CD14-positive monocyte (primary cell): ENCODE measurements around the gene CYP2S1. TPM values are rescaled to one million over a fixed set of nuclear protein-coding genes. Genes with fewer than 3 reads are reported as not detected.
A peak's percentile ranks its signal among the peaks of the same experiment; 100 is the strongest.

Experiments used
- DNase-seq, 3 donors: peaks; one replicate each; pipeline ENCODE4 v3.0.0-alpha.2; 2011 to 2022
- H2AFZ ChIP-seq: 2 replicates; pipeline ENCODE4 v1.6.0; 2012; ENCODE audit warnings: mild to moderate bottlenecking, low read depth, low read length, inconsistent platforms; ENCODE audit not compliant: insufficient read depth, poor library complexity, severe bottlenecking
- H3K27ac ChIP-seq, 2 donors: 1 replicate in 1 of 2; 2 replicates in 1 of 2; pipeline ENCODE4 v1.5.1; 2012 to 2013; ENCODE audit warnings: low read length in 2 of 2, control low read depth in 1 of 2, inconsistent platforms in 1 of 2, low read depth in 1 of 2, mild to moderate bottlenecking in 1 of 2
- H3K27me3 ChIP-seq, 2 donors: one replicate each; pipeline versions ENCODE4 v1.6.0 to v1.6.1; 2011 to 2013; ENCODE audit warnings: low read length in 2 of 2; ENCODE audit not compliant: control insufficient read depth in 2 of 2, insufficient read depth in 2 of 2
- H3K36me3 ChIP-seq, 2 donors: replicated peaks in 1 of 2; 1 replicate in 1 of 2; 2 replicates in 1 of 2; pipeline versions ENCODE4 v1.5.1 to v1.6.1; 2012 to 2013; ENCODE audit warnings: low read length in 2 of 2, control low read depth in 1 of 2, inconsistent platforms in 1 of 2, mild to moderate bottlenecking in 1 of 2; ENCODE audit not compliant: insufficient read depth in 2 of 2, control insufficient read depth in 1 of 2
- H3K4me1 ChIP-seq, 2 donors: 1 replicate in 1 of 2; 2 replicates in 1 of 2; pipeline versions ENCODE4 v1.5.1 to v1.6.1; 2012 to 2013; ENCODE audit warnings: low read length in 2 of 2, control low read depth in 1 of 2, inconsistent platforms in 1 of 2, mild to moderate bottlenecking in 1 of 2, moderate library complexity in 1 of 2; ENCODE audit not compliant: insufficient read depth in 2 of 2, control insufficient read depth in 1 of 2
- H3K4me2 ChIP-seq: replicated peaks from 2 replicates; pipeline ENCODE3; 2012; ENCODE audit warnings: low read length, moderate library complexity, mild to moderate bottlenecking; ENCODE audit not compliant: poor library complexity, severe bottlenecking; ENCODE audit errors: extremely low read depth
- H3K4me3 ChIP-seq, 3 experiments: fragments of 200-600 bp in 1 of 3; sonication (generic) in 1 of 3; replicated peaks in 1 of 3; 1 replicate in 2 of 3; 2 replicates in 1 of 3; pipeline ENCODE4 v1.5.1; 2011 to 2013; ENCODE audit warnings: low read length in 3 of 3, mild to moderate bottlenecking in 3 of 3, control low read depth in 2 of 3, low read depth in 2 of 3, inconsistent platforms in 1 of 3, moderate library complexity in 1 of 3
- H3K79me2 ChIP-seq: 2 replicates; pipeline ENCODE4 v1.6.0; 2012; ENCODE audit warnings: mild to moderate bottlenecking, control low read depth, inconsistent platforms, low read length, moderate library complexity; ENCODE audit not compliant: insufficient read depth
- H3K9ac ChIP-seq: 2 replicates; pipeline ENCODE4 v1.6.0; 2017; ENCODE audit warnings: low read length, mild to moderate bottlenecking; ENCODE audit not compliant: insufficient read depth, poor library complexity, severe bottlenecking
- H3K9me3 ChIP-seq, 2 donors: replicated peaks in 1 of 2; 1 replicate in 1 of 2; 2 replicates in 1 of 2; pipeline versions ENCODE4 v1.5.1 to v1.6.1; 2012 to 2013; ENCODE audit warnings: low read length in 2 of 2, control low read depth in 1 of 2; ENCODE audit not compliant: control insufficient read depth in 1 of 2, insufficient read depth in 1 of 2
- H4K20me1 ChIP-seq: 2 replicates; pipeline ENCODE4 v1.6.0; 2012; ENCODE audit warnings: mild to moderate bottlenecking, low read length, control low read depth, moderate library complexity; ENCODE audit not compliant: insufficient read depth
- H3K27ac Mint-ChIP-seq, 7 donors: one replicate each; pipeline ENCODE4 v1.8.0; 2020; ENCODE audit warnings: mild to moderate bottlenecking in 7 of 7, mixed read lengths in 7 of 7, moderate library complexity in 6 of 7, inconsistent platforms in 2 of 7
- H3K27me3 Mint-ChIP-seq, 3 donors: one replicate each; pipeline ENCODE4 v1.8.0; 2021 to 2022; ENCODE audit warnings: low read depth in 3 of 3, mild to moderate bottlenecking in 3 of 3, mixed read lengths in 3 of 3, moderate library complexity in 3 of 3, inconsistent platforms in 1 of 3
- H3K36me3 Mint-ChIP-seq, 2 donors: one replicate each; pipeline ENCODE4 v1.8.0; 2020; ENCODE audit warnings: mixed read lengths in 2 of 2, inconsistent platforms in 1 of 2, mild to moderate bottlenecking in 1 of 2
- H3K4me1 Mint-ChIP-seq: one replicate; pipeline ENCODE4 v1.8.0; 2020; ENCODE audit warnings: mild to moderate bottlenecking, mixed read lengths
- H3K4me3 Mint-ChIP-seq, 2 donors: one replicate each; pipeline ENCODE4 v1.8.0; 2020; ENCODE audit warnings: mild to moderate bottlenecking in 2 of 2, mixed read lengths in 2 of 2, moderate library complexity in 1 of 2
- H3K9me3 Mint-ChIP-seq, 7 donors: one replicate each; pipeline ENCODE4 v1.8.0; 2020 to 2022; ENCODE audit warnings: mixed read lengths in 7 of 7, mild to moderate bottlenecking in 6 of 7, moderate library complexity in 6 of 7, inconsistent platforms in 2 of 7
- CTCF ChIP-seq: fragments of 200-600 bp; IDR thresholded peaks from one replicate; pipeline ENCODE4 v1.8.0; 2022; ENCODE audit warnings: antibody characterized with exemption, mild to moderate bottlenecking
- WGBS: methylation state at CpG from one replicate; pipeline ENCODE4 v1.1.5; 2013; ENCODE audit warnings: missing lambda C conversion rate; ENCODE audit not compliant: insufficient coverage; 5-methylcytosine and 5-hydroxymethylcytosine counted together
- intact Hi-C, 2 donors: fragments of 100-400 bp; cut with micrococcal nuclease; formaldehyde crosslinking; loops; one replicate each; pipeline versions ENCODE4 v1.15.0 to v1.15.1; 2023
- polyA plus RNA-seq, 3 donors: library from polyadenylated mRNA; depleted of rRNA in 1 of 3; unstranded in 2 of 3; stranded (reverse) in 1 of 3; fragments of 300-500 nt in 2 of 3; fragments of >200 nt in 1 of 3; fragmentation: Illumina TruSeq in 2 of 3; gene quantifications; 1 replicate in 2 of 3; 2 replicates in 1 of 3; pipeline ENCODE4 v1.2.3, GENCODE V29; 2012 to 2021

Gene CYP2S1
- polyA plus RNA-seq, 3 donors = 8.9 to 20.3 (median 10.3) TPM

GRCh38 chr19:41222240-41222639 is 29.2 kb downstream of the CYP2S1 start:
- Histone ChIP-seq H3K79me2 (no peaks in the 10 kb centered on the region), H3K36me3 (no peaks in the 10 kb centered on the region), H3K4me2 (no peak overlapping the region), H3K4me1 (peaks cover 26 to 34% of the 10 kb centered on the region in 2 donors), H3K27ac (no peak overlapping the region), H3K9ac (no peak overlapping the region), H4K20me1 (no peaks in the 10 kb centered on the region), H3K9me3 (no peaks in the 10 kb centered on the region), H2AFZ (no peak overlapping the region), H3K27me3 (peaks cover 3 to 53% of the 10 kb centered on the region in 2 donors), H3K4me3 (no peak overlapping the region)
- Mint-ChIP-seq H3K9me3 (peaks cover 0 to 8% (median 2%) of the 10 kb centered on the region in 7 donors), H3K27ac (no peak overlapping the region), H3K4me1 (peaks cover 44% of the 10 kb centered on the region), H3K4me3 (no peak overlapping the region), H3K27me3 (peaks cover 45 to 82% (median 53%) of the 10 kb centered on the region in 3 donors), H3K36me3 (peaks cover 0 to 10% of the 10 kb centered on the region in 2 donors)
- intact Hi-C loops = no loop called here
- no peak for DNase-seq
- WGBS = 93% methylated on average over 3 of the region's 10 CpGs
- TF ChIP-seq CTCF = no peak

GRCh38 chr19:41223431-41224234 is 30.6 kb downstream of the CYP2S1 start:
- DNase-seq = peak in 1 of 3 donors; percentile 48
- Histone ChIP-seq H3K36me3 (no peaks in the 10 kb centered on the region), H3K79me2 (no peaks in the 10 kb centered on the region), H4K20me1 (no peaks in the 10 kb centered on the region), H3K4me2 (no peak overlapping the region), H3K4me3 (no peak overlapping the region), H3K27ac (no peak overlapping the region), H3K4me1 (peaks cover 26 to 32% of the 10 kb centered on the region in 2 donors), H3K9me3 (no peaks in the 10 kb centered on the region), H3K27me3 (peaks cover 3 to 47% of the 10 kb centered on the region in 2 donors), H2AFZ (no peak overlapping the region), H3K9ac (no peak overlapping the region)
- no peak for TF ChIP-seq CTCF
- Mint-ChIP-seq H3K27me3 (peaks cover 48 to 82% (median 56%) of the 10 kb centered on the region in 3 donors), H3K27ac (peak overlapping the region in 1 of 7 donors; percentile 5), H3K9me3 (peaks cover 0 to 8% (median 2%) of the 10 kb centered on the region in 7 donors), H3K4me3 (no peak overlapping the region), H3K36me3 (peaks cover 0 to 7% of the 10 kb centered on the region in 2 donors), H3K4me1 (peaks cover 41% of the 10 kb centered on the region)
- 80% methylated on average over 5 of the region's 8 CpGs for WGBS
- intact Hi-C loops = no loop called here
